Prostate gland (tissue), 2 donors: ENCODE results near the gene B3GALT4.

ENCODE experiments used
- POLR2AphosphoS5 ChIP-seq: sonication (generic); formaldehyde crosslinking; IDR thresholded peaks from one replicate; pipeline ENCODE4 v1.6.1; 2017; ENCODE audit warnings: antibody characterized with exemption
- TF ChIP-seq, protein P1 (sequence below), 4 experiments: fragments of 200-600 bp in 2 of 4; fragments of 450-650 bp in 2 of 4; sonication (generic) in 2 of 4; IDR thresholded peaks; 1 replicate in 3 of 4; 2 replicates in 1 of 4; pipeline ENCODE4 v1.5.1; 2016 to 2019; ENCODE audit warnings: antibody characterized with exemption in 4 of 4, mild to moderate bottlenecking in 2 of 4, moderate library complexity in 2 of 4

- TF ChIP-seq, protein P1, sequence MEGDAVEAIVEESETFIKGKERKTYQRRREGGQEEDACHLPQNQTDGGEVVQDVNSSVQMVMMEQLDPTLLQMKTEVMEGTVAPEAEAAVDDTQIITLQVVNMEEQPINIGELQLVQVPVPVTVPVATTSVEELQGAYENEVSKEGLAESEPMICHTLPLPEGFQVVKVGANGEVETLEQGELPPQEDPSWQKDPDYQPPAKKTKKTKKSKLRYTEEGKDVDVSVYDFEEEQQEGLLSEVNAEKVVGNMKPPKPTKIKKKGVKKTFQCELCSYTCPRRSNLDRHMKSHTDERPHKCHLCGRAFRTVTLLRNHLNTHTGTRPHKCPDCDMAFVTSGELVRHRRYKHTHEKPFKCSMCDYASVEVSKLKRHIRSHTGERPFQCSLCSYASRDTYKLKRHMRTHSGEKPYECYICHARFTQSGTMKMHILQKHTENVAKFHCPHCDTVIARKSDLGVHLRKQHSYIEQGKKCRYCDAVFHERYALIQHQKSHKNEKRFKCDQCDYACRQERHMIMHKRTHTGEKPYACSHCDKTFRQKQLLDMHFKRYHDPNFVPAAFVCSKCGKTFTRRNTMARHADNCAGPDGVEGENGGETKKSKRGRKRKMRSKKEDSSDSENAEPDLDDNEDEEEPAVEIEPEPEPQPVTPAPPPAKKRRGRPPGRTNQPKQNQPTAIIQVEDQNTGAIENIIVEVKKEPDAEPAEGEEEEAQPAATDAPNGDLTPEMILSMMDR (IDR thresholded peaks at IDR 0.05) = no peak
- TF ChIP-seq POLR2AphosphoS5 = no peak
These were observed 17.9 kb upstream of the B3GALT4 start for GRCh38 chr6:33259032-33259431.
